Left renal pelvis (tissue), 4 donors: ENCODE measurements around the gene PANX2. TPM values are rescaled to one million over a fixed set of nuclear protein-coding genes. Genes with fewer than 3 reads are reported as not detected.
"Not testable (repeated sequence)": the region's sequence is repeated elsewhere in the genome, so short reads cannot be mapped to it uniquely, and the experiment has no call there.

ENCODE experiments used
- DNase-seq, 4 donors: peaks; one replicate each; pipeline ENCODE4 v3.0.0-alpha.2; 2013; ENCODE audit warnings: low read depth in 4 of 4, low spot score in 3 of 4
- polyA plus RNA-seq, 4 donors: library from polyadenylated mRNA; unstranded; fragments of 120-200 nt; gene quantifications; one replicate each; pipeline ENCODE4 v1.2.1, GENCODE V29; 2013; ENCODE audit not compliant: insufficient read length in 4 of 4

Gene PANX2
- polyA plus RNA-seq, 4 donors, result 0.12 to 2.3 (median 1.2) TPM

DNA sequence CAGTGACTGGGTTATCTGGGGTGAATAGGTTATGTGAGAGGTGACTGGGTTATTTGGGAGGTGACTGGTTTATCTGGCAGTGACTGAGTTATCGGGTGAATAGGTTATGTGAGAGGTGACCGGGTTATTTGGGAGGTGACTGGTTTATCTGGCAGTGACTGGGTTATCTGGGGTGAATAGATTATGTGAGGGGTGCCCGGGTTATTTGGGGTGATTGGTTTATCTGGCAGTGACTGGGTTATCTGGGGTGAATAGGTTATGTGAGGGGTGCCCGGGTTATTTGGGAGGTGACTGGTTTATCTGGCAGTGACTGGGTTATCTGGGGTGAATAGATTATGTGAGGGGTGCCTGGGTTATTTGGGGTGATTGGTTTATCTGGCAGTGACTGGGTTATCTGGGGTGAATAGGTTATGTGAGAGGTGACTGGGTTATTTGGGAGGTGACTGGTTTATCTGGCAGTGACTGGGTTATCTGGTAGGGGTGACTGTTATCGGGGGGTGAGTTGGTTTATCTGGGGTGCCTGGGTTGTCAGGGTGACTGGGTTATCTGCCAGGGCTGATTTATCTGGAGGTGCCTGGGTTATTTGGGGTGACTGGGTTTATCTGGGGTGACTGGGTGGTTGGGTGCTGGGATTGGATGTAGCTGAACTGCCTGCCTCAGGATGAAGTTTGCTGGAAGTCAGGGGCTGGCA is 1.9 kb upstream of the PANX2 start:
- not testable (repeated sequence) for DNase-seq

DNA sequence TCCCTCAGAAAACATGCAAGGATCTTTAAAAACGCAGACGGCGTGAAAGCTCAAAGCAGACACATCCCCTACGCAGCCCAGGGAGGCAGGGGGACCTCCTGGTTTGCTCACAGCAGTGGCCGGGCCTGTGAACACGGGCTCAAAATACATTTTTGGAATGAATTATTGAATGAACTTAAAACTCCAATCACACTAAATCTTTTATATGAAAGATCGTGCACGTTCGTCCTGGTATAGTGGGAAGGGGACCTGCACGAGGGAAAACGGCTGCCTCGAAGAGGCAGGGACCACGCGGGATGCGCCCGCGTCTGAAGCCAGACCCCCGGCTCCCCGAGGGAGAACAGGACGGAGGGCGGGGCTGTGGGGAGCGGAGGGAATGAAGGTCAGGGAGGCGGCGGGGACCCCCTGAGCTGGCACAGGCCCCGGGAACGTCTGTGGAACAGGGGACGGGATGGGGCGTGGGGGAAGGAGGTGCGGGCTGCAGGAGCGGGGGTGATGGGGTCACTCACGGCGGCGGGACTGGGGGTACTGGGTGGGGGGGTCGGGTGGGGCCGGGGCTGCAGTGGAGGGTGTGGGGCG is 1.3 kb upstream of the PANX2 start:
- no peak for DNase-seq

DNA sequence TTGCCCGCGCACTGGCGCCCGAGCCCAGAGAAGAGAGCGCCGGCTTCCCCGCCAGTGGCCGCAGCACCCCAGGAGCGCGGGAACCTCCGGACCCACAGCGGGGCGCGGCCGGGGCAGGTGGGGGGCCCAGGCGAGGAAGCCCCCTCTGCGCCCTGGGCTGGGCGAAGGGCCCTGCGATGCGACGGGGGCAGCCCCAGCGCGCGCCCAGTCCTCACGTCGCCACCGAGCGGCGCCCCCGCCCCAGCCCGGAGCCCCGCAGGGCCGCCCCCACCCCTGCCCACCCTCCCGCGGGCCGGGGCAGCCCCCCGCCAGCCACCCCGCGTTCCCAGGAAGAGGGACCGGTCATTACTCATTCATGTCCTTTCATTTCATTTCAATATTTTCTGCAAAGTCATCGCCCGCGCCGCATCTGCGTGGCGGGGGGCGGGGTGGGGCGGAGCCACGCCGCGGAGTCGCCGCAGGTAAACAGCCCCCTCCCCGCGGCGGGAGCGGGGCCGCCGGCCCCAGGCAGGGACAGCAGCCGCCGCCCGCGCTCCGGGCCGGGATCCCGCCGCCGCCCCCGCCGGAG is 673 bp upstream of the PANX2 start:
- no peak for DNase-seq

DNA sequence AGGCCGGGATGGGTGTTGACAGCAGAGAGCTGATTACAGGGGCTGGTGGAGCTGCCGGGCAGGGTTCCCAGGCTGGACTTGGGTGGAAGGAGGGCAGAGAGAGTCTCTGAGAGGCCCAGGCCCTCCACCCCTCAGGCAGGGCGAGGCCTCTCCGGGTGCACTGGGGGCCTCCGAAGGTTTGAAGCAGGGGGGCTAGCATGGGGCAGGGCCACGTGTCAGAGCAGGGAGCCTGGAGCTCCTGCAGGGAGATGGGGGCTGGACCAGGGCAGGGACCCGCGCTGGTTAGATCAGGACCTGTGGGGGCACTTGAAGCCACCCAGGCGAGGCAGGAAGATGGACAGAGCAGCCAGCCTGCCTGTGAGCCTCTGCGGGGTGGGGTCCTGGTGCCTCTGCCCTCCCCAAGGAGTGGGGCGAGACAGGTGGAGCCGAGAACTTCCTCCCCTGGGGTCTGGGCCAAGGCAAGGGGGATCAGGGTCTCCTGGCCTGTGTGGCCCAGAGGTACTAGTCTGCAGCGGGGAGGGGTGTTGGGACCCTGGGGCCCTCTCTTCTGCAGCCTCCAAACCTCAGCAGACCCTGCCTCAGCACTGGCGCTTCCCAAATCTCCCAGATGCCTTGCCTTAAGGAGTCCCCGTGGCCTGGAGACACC is 911 bp downstream of the PANX2 start:
- no peak for DNase-seq

DNA sequence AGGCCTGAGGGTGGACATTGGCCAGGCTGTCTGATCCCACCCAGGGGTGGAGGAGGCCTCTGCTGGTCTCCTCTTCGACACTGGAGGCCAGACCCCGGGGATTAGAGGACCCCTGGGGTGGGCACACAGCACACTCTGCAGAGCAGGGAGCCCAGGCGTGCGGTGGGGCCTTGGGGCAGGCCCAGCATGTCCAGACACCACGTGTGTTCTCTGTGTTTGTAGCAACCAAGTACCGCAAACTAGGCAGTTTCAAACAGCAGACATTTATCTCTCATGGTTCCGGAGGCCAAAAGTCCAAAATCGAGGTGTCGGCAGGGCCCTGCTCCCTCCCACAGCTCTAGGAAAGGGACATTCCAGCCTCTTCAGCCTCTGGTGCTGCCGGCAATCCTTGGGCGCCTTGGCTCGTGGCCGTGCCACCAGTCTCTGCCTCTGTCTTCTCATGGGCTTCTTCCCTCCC is 1.5 kb downstream of the PANX2 start:
- DNase-seq, result no peak

DNA sequence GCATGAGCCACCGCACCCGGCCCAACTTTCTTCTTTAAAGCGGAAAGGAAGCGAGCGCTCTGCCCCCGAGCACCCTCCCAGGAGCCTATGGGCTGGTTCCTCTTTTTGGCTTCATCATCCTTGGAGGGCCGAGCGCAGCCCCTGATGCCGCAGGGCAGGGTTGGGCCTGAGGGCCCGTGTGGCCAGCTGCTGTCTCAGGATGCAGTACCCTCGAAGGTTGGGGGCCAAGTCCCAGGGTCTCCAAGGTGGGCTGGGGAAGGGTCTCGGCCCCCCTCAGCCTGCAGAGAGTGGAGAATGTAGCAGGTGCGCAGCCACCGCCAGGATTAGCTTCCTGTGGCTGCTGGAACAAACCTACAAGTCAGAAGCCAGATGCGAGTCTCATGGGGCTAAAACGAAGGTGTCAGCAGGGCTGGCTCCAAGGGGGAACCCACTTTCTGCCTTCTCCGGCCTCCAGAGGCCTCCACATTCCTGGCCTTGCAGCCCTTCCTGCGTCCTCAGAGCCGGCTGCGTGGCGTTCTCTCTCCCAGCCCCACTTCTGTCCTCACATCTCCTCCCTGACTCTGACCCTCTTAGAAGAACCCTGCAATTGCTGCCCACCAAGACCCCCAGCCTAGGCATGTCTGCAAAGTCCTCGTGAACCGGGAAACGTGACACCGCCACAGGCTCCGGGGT is 2.9 kb downstream of the PANX2 start:
- no peak for DNase-seq

DNA sequence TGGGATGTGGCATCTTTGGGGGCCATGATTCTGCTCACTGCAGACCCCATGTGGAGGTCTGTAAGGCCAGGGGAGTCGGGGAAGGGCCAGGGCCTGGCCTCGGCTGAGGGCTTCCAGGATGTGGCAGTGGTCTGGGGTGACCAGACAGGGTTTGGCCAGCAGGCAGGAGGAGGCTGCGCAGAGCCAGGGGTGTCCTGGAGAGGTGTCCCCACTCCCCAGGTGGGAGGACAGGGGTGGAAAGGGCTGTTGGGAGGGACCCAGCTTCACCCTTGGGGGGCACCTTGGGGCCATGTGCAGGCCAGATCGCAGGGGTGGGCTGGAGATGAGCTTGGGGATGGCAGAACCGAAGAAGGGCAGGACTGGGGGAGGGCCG is 3.4 kb downstream of the PANX2 start:
- no peak for DNase-seq

DNA sequence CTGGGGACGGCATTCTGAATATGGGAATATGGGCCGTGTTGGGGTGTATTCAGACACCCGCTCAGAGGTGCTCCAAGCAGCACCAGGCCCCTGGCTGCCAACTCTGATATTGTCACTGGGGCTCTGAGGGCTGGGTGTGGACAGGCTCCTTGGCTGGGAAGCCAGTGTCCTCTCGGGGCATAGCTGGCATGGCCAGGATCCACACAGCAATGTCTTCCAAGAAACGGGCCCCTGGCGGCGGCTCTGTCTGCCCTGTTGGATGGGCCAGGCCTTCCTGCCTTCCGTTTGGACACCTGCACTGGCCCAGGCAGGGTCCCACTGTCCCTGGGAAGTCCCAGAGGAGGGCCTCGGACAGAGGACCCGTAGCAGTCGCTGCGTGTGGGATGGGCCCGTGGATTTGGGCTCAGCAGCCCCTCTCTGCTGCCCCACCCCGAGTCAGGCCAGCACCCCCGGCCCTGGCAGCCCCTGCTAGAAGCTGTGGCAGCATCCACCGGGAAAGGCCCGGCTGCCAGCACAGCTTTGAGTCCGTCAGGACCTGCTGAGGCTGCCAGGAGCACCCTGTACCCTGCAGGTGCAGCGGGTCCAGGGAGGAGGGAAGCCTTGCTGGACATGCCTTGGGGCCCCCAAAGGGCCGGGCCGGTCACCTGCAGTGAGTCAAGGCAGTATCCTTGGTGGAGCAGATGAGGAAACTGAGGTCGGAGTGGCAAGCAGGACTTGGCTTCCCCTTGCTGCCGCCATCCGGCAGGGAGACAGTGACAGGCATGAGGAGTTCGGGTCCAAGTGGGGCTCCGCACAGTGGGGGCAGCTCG is 4.1 kb downstream of the PANX2 start:
- DNase-seq, result no peak

DNA sequence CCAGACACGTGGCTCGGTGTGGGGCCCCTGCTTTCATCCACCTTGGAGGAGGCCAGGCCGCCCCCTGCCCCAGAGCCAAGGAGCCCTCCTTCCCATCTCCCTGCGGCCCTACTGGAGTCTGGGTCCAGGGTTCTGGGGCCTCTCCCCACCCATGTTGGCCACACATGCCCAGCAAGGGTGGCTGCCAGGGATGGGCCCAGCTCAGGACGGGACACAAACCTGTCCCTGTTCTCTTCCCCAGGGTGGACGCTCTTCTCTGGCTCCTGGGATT is 4.6 kb downstream of the PANX2 start:
- DNase-seq, result no peak

DNA sequence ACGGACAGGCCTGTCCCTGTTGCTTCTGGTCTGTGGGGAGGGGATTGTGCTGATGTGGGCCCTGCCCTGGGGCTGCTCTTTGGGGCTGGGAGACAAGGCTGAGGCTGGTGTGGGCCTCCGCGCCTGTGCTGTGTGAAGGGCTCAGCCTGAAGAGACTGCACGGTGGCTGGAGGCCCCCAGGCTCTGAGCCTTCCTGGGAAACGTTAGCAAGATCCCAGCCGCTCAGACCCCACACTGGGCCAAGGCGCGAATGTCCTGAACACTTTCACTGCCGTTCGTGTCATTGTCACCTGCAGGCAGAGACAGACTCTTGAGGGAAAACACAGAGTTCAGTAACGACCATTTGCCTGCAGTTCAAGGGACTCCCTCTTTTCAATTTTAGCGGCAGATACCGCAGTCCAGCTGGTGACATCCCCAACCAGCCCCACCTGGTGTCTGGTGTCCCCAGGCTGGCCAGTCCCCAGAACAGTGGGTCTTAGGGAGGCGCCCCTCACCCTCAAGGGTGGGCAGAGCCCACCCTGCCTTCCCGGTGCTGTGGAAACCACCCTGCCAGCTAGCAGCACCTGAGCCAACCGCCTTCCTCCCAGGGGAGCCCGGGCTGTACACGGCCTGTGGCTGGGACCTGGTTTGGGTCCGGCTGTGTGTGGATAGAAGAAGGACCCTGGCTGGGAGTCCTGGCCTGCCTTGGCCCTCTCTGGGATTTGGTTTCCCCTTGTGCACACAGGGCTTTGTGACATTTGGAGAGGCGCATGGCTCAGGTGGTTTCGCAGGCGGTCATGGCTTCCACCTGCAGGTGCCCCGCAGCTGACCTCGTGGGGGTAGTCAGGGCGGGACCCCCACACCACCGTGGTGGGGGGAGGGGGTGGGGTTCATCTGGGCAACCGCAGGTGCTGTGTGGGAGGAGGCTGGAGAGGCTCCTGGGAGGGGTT is 5.7 kb downstream of the PANX2 start:
- no peak for DNase-seq

DNA sequence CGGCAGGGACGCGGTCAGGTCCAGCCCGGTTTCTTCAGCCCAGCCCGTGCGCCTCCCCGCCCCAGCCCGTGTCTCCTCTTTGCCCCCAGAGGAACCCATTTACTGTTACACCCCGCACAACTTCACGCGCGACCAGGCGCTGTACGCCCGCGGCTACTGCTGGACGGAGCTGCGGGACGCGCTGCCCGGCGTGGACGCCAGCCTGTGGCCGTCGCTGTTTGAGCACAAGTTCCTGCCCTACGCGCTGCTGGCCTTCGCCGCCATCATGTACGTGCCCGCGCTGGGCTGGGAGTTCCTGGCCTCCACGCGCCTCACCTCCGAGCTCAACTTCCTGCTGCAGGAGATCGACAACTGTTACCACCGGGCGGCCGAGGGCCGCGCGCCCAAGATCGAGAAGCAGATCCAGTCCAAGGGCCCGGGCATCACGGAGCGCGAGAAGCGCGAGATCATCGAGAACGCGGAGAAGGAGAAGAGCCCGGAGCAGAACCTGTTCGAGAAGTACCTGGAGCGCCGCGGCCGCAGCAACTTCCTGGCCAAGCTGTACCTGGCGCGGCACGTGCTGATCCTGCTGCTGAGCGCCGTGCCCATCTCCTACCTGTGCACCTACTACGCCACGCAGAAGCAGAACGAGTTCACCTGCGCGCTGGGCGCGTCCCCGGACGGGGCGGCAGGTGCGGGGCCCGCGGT is 6.5 kb downstream of the PANX2 start:
- DNase-seq, result no peak

DNA sequence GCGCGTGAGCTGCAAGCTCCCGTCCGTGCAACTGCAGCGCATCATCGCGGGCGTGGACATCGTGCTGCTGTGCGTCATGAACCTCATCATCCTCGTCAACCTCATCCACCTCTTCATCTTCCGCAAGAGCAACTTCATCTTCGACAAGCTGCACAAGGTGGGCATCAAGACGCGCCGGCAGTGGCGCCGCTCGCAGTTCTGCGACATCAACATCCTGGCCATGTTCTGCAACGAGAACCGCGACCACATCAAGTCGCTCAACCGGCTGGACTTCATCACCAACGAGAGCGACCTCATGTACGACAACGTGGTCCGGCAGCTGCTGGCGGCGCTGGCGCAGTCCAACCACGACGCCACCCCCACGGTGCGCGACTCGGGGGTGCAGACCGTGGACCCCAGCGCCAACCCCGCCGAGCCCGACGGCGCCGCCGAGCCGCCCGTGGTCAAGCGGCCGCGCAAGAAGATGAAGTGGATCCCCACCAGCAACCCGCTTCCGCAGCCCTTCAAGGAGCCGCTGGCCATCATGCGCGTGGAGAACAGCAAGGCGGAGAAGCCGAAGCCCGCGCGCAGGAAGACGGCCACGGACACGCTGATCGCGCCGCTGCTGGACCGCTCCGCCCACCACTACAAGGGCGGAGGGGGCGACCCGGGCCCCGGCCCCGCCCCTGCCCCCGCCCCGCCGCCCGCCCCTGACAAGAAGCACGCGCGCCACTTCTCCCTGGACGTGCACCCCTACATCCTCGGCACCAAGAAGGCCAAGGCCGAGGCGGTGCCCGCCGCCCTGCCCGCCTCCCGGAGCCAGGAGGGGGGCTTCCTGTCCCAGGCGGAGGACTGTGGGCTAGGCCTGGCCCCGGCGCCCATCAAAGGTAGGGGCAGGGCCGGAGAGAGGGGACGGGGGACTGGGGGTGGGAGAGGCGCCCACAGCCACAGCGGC is 7.3 kb downstream of the PANX2 start:
- DNase-seq, result no peak

DNA sequence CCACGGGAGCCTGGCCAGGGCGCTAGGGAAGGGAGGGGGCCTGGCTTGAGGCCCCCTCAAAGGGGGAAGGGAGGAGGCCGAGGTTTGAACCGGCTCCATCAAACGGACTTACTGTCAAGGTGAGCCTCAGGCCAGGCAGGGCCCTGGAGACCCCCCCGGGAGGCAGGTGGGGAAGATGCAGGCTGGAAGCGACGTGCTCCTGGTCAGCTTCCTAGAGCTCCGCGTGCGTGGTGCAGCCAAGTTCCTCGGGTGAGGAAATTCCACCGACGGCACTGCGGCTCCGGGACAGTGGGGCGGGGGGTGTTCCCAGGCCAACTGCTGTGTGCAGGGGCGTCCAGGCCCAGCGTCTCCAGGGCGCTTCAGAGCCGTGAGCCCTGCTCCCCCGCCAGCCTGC is 7.9 kb downstream of the PANX2 start:
- no peak for DNase-seq

DNA sequence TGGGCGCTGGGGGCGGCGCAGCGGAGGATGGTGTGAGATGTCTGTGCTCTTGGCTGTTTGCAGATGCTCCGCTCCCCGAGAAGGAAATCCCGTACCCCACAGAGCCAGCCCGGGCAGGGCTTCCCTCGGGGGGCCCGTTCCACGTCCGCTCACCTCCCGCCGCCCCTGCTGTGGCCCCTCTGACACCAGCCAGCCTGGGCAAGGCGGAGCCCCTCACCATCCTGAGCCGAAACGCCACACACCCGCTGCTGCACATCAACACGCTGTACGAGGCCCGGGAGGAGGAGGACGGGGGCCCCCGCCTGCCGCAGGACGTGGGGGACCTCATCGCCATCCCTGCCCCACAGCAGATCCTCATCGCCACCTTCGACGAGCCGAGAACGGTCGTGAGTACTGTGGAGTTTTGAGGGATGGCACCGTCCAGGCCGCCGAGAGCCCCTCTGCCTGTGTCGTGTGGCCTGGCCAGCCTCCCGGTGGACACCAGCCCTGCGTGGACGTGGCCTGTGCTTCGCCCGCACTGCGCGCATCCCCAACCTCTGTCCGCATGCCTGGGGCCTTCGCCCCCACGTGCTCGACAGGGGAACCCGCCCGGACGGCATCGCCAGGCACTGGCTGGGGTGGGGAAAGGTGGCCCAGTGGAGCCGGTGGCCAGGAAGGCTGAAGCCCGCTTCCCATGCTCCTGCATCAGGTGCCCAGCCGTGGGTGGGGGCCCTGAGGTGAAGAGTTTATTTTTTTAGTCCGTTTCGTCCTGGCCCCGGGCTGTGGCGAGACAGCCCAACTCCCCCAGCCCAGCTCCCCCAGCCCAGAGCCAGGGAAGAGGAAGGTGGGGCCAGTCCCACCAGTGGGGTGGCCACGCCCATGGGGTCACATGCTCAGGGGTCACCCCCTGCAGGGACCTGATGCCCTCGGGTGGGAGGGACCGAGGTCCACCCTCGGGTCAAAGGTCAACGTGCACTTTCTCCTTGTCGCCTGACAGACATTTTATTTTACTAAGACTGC is 8.6 kb downstream of the PANX2 start:
- DNase-seq, result no peak

DNA sequence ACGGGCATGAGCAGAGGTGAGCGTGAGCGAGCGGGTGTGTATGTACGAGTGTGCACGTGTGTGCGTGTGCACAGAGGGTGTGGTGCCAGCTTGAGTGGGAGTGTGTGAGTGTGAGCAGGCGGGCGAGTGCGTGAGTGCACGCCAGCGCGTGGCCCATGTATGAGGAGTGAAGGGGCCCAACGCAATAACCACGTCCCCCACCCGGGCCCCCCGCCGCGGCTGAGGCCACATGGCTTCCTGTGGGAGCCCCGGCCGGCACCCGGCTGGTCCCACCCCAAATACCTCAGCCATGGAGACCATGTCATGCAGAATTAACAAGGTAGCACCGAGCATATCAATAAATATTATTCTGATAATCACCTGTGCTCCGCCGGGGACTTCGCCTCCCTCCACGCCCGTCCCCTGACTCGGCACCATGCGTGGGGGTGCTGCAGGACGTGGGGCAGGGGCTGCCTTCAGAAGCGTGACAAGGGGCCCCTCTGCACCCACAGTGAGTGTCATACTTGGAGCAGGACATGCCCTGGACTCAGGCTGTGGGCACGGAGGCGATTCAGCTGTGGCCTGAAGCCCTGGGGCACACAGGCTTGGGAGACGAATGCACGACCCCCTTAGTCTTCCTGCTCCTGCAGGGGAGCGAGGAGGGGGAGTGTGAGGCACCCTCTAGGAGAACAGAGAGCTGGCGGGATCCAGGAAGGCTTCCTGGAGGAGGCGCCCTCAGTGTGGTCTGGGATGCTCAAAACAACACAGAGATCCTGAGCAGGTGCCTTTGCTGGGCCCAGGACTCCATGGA is 9.6 kb downstream of the PANX2 start:
- DNase-seq, result no peak
